Measurements from ENCODE around the gene PSPH. TPM values are rescaled to one million over a fixed set of nuclear protein-coding genes. Genes with fewer than 3 reads are reported as not detected.

Gene PSPH
- total RNA-seq, 1 experiment from 2014 or later = 52.1 TPM

DNA sequence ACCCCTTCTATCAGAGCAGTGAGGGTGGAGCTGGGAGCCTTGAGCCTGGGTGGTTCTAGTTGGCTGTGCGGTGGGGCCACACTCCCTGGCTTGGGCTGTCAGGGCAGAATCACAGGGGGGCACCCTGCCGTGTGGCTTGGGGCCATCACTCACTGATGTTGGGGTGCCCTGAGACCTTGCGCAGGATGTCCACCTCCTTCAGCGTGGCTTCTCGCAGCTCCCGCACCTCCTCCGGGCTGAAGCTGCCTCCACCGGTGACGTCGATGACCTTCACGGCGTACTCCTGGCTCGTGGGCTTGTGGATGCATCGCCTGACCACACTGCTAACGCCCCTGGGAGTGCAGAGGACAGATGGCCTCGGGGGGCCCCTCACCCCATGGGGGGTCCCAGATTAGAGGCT is 36.2 kb upstream of the PSPH start:
- H3K4me1 ChIP-seq (ENCODE audit: insufficient read depth, low read length) = no peaks in the 10 kb centered on the region
- H2BK120ac ChIP-seq (ENCODE audit: low read depth, low read length, poor library complexity, severe bottlenecking) = no peak overlapping the region
- H4K5ac ChIP-seq (ENCODE audit: insufficient read length, low read depth, low read length) = no peak overlapping the region
- no peaks in the 10 kb centered on the region for H3K27me3 ChIP-seq (ENCODE audit: insufficient read depth, low read length)
- H2AFZ ChIP-seq (ENCODE audit: low read length) = no peak overlapping the region
- no peaks in the 10 kb centered on the region for H3K27me3 Mint-ChIP-seq (ENCODE audit: low read depth)
- no peak overlapping the region for H2BK5ac ChIP-seq (ENCODE audit: insufficient read length, low read length)
- H3K9me3 ChIP-seq (ENCODE audit: control insufficient read depth, low read depth, low read length) = no peaks in the 10 kb centered on the region
- no peaks in the 10 kb centered on the region for H4K20me1 ChIP-seq (ENCODE audit: control insufficient read depth, insufficient read depth, insufficient read length)
- no peak overlapping the region for H3K4me2 ChIP-seq (ENCODE audit: insufficient read depth, insufficient read length, low read length)
- WGBS (ENCODE audit: extremely low coverage, insufficient read length, low lambda C conversion rate) = no CpG with 5 or more reads among the region's 16 CpGs
- TF ChIP-seq, protein P1, sequence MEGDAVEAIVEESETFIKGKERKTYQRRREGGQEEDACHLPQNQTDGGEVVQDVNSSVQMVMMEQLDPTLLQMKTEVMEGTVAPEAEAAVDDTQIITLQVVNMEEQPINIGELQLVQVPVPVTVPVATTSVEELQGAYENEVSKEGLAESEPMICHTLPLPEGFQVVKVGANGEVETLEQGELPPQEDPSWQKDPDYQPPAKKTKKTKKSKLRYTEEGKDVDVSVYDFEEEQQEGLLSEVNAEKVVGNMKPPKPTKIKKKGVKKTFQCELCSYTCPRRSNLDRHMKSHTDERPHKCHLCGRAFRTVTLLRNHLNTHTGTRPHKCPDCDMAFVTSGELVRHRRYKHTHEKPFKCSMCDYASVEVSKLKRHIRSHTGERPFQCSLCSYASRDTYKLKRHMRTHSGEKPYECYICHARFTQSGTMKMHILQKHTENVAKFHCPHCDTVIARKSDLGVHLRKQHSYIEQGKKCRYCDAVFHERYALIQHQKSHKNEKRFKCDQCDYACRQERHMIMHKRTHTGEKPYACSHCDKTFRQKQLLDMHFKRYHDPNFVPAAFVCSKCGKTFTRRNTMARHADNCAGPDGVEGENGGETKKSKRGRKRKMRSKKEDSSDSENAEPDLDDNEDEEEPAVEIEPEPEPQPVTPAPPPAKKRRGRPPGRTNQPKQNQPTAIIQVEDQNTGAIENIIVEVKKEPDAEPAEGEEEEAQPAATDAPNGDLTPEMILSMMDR (conservative IDR thresholded peaks at IDR 0.05) = no peak
- H2BK12ac ChIP-seq (ENCODE audit: insufficient read length, low read depth, low read length) = no peak overlapping the region
- H3K18ac ChIP-seq (ENCODE audit: insufficient read length, low read depth, low read length) = no peak overlapping the region
- no peaks in the 10 kb centered on the region for H3K4me1 Mint-ChIP-seq
- H3K27ac ChIP-seq (ENCODE audit: insufficient read length, low read depth, low read length) = no peak overlapping the region
- no peak for DNase-seq
- H3K4ac ChIP-seq (ENCODE audit: low read depth, low read length) = no peak overlapping the region
- peaks cover 0 to 4% (median 0%) of the 10 kb centered on the region in 3 experiments; a peak in 3 of 7 replicates for H3K36me3 Mint-ChIP-seq (ENCODE audit: insufficient read depth in 1 of 3, low read depth in 3 of 3)
- H3K56ac ChIP-seq (ENCODE audit: insufficient read length, low read depth, low read length) = no peak overlapping the region
- H3K9ac ChIP-seq (ENCODE audit: extremely low read depth, insufficient read length, low read length) = no peak overlapping the region
- H2AK5ac ChIP-seq (ENCODE audit: insufficient read length, low read length) = no peak overlapping the region
- no peaks in the 10 kb centered on the region for H3K23me2 ChIP-seq (ENCODE audit: insufficient read length, low read depth, low read length, poor library complexity, severe bottlenecking)
- no peak overlapping the region for H3K4me3 Mint-ChIP-seq
- no peak overlapping the region for H4K91ac ChIP-seq (ENCODE audit: insufficient read length, low read depth, low read length)
- no peak overlapping the region for H2BK20ac ChIP-seq (ENCODE audit: low read depth, low read length, poor library complexity, severe bottlenecking)
- H4K8ac ChIP-seq (replicated peaks; ENCODE audit: insufficient read length, low read depth, low read length) = no peak overlapping the region
- H3T11ph ChIP-seq (ENCODE audit: low read length) = no peak overlapping the region
- no peak overlapping the region for H2BK15ac ChIP-seq (ENCODE audit: low read depth, low read length)
- peaks cover 0 to 4% of the 10 kb centered on the region in 2 experiments; a peak in 1 of 5 replicates for H3K9me3 Mint-ChIP-seq
- H3K79me2 ChIP-seq (ENCODE audit: insufficient read depth, low read length) = no peaks in the 10 kb centered on the region
- H3K79me1 ChIP-seq (ENCODE audit: insufficient read depth, low read depth, low read length, poor library complexity, severe bottlenecking) = no peaks in the 10 kb centered on the region
- H3K23ac ChIP-seq (ENCODE audit: insufficient read length, low read depth, low read length) = no peak overlapping the region
- H3K14ac ChIP-seq (ENCODE audit: insufficient read depth, low read length) = no peak overlapping the region
- no peak overlapping the region for H3K27ac Mint-ChIP-seq
